Gastroesophageal sphincter (tissue), 3 donors: Measurements from ENCODE around the gene CFAP57.

Experiments
- CTCF ChIP-seq, 4 experiments: fragments of 200-600 bp in 2 of 4; fragments of 450-650 bp in 2 of 4; sonication (generic) in 1 of 4; IDR thresholded peaks; one replicate each; pipeline ENCODE4 v1.5.1; 2017 to 2019; ENCODE audit warnings: antibody characterized with exemption in 4 of 4, mild to moderate bottlenecking in 2 of 4, moderate library complexity in 2 of 4
- POLR2A ChIP-seq, 2 donors: fragments of 450-650 bp; IDR thresholded peaks; one replicate each; pipeline ENCODE4 v1.6.1; 2017; ENCODE audit warnings: antibody characterized with exemption in 2 of 2, mild to moderate bottlenecking in 2 of 2, moderate library complexity in 1 of 2

GRCh38 chr1:43203859-43204258 is 31.7 kb downstream of the CFAP57 start:
- TF ChIP-seq CTCF (IDR thresholded peaks at IDR 0.05) (no peak), POLR2A (IDR thresholded peaks at IDR 0.05) (no peak)
